ENCODE data around the gene CCNI2. TPM values are rescaled to one million over a fixed set of nuclear protein-coding genes. Genes with fewer than 3 reads are reported as not detected.

The CCNI2 gene
- total and polyA plus RNA-seq, 8 donors: 0.46 to 56.7 (median 1.6) TPM; not detected in 2

- intact Hi-C loops (cut with DNase I; ENCODE audit: low total_unique reads): no loop called here
- Histone ChIP-seq H3K4me3 (no peak overlapping the region), H3K27me3 (no peaks in the 10 kb centered on the region), H3K9me3 (no peaks in the 10 kb centered on the region), H3K36me3 (peaks cover 0 to 4% (median 2%) of the 10 kb centered on the region in 4 donors), H3K27ac (no peak overlapping the region), H3K4me1 (peaks cover 8 to 20% (median 15%) of the 10 kb centered on the region in 4 donors)
- TF ChIP-seq, protein P1, sequence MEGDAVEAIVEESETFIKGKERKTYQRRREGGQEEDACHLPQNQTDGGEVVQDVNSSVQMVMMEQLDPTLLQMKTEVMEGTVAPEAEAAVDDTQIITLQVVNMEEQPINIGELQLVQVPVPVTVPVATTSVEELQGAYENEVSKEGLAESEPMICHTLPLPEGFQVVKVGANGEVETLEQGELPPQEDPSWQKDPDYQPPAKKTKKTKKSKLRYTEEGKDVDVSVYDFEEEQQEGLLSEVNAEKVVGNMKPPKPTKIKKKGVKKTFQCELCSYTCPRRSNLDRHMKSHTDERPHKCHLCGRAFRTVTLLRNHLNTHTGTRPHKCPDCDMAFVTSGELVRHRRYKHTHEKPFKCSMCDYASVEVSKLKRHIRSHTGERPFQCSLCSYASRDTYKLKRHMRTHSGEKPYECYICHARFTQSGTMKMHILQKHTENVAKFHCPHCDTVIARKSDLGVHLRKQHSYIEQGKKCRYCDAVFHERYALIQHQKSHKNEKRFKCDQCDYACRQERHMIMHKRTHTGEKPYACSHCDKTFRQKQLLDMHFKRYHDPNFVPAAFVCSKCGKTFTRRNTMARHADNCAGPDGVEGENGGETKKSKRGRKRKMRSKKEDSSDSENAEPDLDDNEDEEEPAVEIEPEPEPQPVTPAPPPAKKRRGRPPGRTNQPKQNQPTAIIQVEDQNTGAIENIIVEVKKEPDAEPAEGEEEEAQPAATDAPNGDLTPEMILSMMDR (IDR thresholded peaks at IDR 0.05): no peak
- TF ChIP-seq POLR2AphosphoS5 (IDR thresholded peaks at IDR 0.05) (no peak), POLR2A (IDR thresholded peaks at IDR 0.05) (no peak), EP300 (IDR thresholded peaks at IDR 0.05) (no peak)
- no peak for DNase-seq
- 79 to 90% (median 88%) methylated on average over 2 of the region's 2 CpGs for WGBS, 5 donors
Observed at GRCh38 chr5:132733499-132734148, 13.6 kb upstream of the CCNI2 start.

- WGBS, 5 donors: 38 to 68% (median 53%) methylated on average over 2 of the region's 2 CpGs
- TF ChIP-seq, protein P1 (IDR thresholded peaks at IDR 0.05): no peak
- TF ChIP-seq POLR2A (IDR thresholded peaks at IDR 0.05) (no peak), POLR2AphosphoS5 (IDR thresholded peaks at IDR 0.05) (no peak), EP300 (IDR thresholded peaks at IDR 0.05) (no peak)
Observed at GRCh38 chr5:132734687-132735086, 12.5 kb upstream of the CCNI2 start.

DNA sequence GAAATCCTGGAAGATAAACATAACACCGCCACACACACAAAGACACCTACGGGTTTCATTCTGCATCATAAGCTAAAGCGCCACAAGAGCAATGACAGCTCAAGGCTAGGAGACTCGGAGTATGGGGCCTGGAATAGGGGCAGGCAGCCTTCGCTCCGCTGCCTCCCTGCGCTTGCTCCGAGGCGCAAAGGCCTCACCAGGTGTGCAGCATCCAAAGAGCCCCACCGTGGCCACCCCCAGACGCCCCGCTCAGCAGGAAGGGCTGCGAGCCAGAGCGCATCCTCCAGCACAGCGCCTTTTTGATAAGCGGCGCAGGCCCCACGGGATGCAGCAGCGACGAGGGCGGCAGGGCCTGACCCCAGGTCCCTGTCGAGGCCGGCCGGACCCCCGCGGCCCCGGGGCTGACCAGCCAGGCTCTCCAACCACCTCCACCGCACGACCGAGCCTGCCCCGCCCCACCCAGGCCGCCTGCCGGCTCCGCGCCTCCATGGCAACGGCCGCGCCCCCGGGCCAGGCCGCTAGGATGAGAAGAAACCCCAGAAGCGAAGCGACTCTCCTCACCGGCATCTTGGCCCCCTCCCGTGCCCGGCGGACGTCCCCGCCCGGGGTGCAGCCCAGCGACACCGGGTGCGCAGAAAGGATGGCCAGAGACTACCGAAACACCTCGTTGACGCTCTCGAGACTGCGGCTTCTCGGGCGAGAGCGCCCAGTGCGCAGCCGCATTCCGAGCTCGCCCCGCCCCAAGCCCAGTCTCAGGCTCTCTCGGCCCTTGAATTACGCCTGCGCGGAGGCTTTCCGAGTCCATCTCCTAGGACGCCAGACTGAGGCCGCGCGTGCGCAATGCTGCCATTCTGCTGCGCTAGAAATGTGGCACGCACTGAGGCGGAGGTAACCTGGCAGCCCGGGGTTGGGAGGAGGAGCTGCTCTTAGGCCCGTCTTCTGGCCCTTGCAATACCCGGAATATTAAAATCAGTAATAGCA lies 10.1 kb upstream of the CCNI2 start, which contains the start of gene KIF3A:
Gene KIF3A, minus strand, starts transcription at position 694 of the 981 bp plus-strand sequence. Its CDS starts 127 bp downstream, at position 567.
- peaks cover 0 to 6% (median 0%) of the 10 kb centered on the region in 3 donors for H3K27me3 ChIP-seq
- H3K4me3 ChIP-seq: peak within 1 kb of the TSS; percentile 79 to 98 (median 92)
- WGBS, 5 donors: 1 to 2% (median 1%) methylated on average over 17 to 81 of the region's 81 CpGs
- peak within 1 kb of the TSS; percentile 69 to 87 (median 83) for H3K27ac ChIP-seq
- H3K9me3 ChIP-seq: no peaks in the 10 kb centered on the region
- intact Hi-C loops (cut with DNase I; ENCODE audit: low total_unique reads): no loop called here
- peak; percentile 98 for DNase-seq
- peaks cover 8 to 20% (median 15%) of the 10 kb centered on the region in 4 donors for H3K4me1 ChIP-seq
- TF ChIP-seq POLR2AphosphoS5 (IDR thresholded peaks at IDR 0.05) (peak; percentile 54 to 85 (median 77)), POLR2A (IDR thresholded peaks at IDR 0.05) (no peak), EP300 (IDR thresholded peaks at IDR 0.05) (no peak)
- TF ChIP-seq, protein P1 (IDR thresholded peaks at IDR 0.05): peak in 2 of 7 experiments; percentile 11 to 17
- H3K36me3 ChIP-seq: peaks cover 0 to 4% (median 2%) of the 10 kb centered on the region in 4 donors

More at GRCh38 chr5:132734687-132735086, 12.5 kb upstream of the CCNI2 start:
- DNase-seq: no peak
- Histone ChIP-seq H3K27me3 (no peaks in the 10 kb centered on the region), H3K4me3 (no peak overlapping the region), H3K9me3 (no peaks in the 10 kb centered on the region), H3K4me1 (peaks cover 8 to 20% (median 15%) of the 10 kb centered on the region in 4 donors), H3K27ac (no peak overlapping the region), H3K36me3 (peaks cover 0 to 4% (median 2%) of the 10 kb centered on the region in 4 donors)
- intact Hi-C loops (cut with DNase I; ENCODE audit: low total_unique reads): no loop called here

Data from stomach (tissue), 9 donors.